K562 (cell line): Measurements from ENCODE around the gene PSMA7. TPM values are rescaled to one million over a fixed set of nuclear protein-coding genes. Genes with fewer than 3 reads are reported as not detected.

Experiments
- POLR2G ChIP-seq: fragments of 200-400 bp; formaldehyde crosslinking; IDR thresholded peaks from 2 replicates; pipeline ENCODE4 v1.6.1; 2017; ENCODE audit warnings: low read depth, mild to moderate bottlenecking, antibody characterized with exemption, low read length, moderate library complexity
- XRCC4 ChIP-seq: IDR thresholded peaks from one replicate; pipeline ENCODE4 v1.6.1; 2011; ENCODE audit not compliant: insufficient read depth, insufficient read length; ENCODE audit errors: extremely low read depth
- ZMIZ1 ChIP-seq, 2 experiments: fragments of 150-350 bp in 1 of 2; IDR thresholded peaks; 2 replicates each; pipeline ENCODE4 v1.6.1; 2012 to 2016; ENCODE audit warnings: low read depth in 2 of 2, low read length in 2 of 2, mild to moderate bottlenecking in 1 of 2, moderate library complexity in 1 of 2
- polyA plus RNA-seq, 8 experiments: library from polyadenylated mRNA; depleted of rRNA in 4 of 8; stranded (reverse) in 5 of 8; unstranded in 3 of 8; fragments of >200 nt; fragmentation: Nextera tagmentation in 2 of 8; fragmentation: Illumina TruSeq in 1 of 8; extraction: Ambion mirVana in 2 of 8; extraction: Trizol in 1 of 8; gene quantifications; 2 replicates each; pipeline versions ENCODE4 v1.2.1 to v1.2.3, GENCODE V29; 2011 to 2014; ENCODE audit warnings: inconsistent platforms in 1 of 8, missing spikeins in 1 of 8
- total RNA-seq, 7 experiments: library from RNA; depleted of rRNA in 6 of 7; stranded (reverse); fragments of >200 nt in 6 of 7; fragmentation: Illumina TruSeq in 2 of 7; extraction: Trizol in 2 of 7; gene quantifications; 2 replicates each; pipeline versions ENCODE4 v1.2.1 to v1.2.3, GENCODE V29; 2011 to 2021; ENCODE audit warnings: low replicate concordance in 1 of 7
- TF ChIP-seq, protein P1 (sequence below): fragments of 250-450 bp; sonication (Bioruptor Pico); IDR thresholded peaks from 2 replicates; pipeline ENCODE4 v1.5.0; 2020; ENCODE audit warnings: mild to moderate bottlenecking

Gene PSMA7
- total and polyA plus RNA-seq, 9 of the 15 experiments (the other 6 are each of a cell fraction or from before 2014, with no cell fraction given): 257 to 510 (median 393) TPM

DNA sequence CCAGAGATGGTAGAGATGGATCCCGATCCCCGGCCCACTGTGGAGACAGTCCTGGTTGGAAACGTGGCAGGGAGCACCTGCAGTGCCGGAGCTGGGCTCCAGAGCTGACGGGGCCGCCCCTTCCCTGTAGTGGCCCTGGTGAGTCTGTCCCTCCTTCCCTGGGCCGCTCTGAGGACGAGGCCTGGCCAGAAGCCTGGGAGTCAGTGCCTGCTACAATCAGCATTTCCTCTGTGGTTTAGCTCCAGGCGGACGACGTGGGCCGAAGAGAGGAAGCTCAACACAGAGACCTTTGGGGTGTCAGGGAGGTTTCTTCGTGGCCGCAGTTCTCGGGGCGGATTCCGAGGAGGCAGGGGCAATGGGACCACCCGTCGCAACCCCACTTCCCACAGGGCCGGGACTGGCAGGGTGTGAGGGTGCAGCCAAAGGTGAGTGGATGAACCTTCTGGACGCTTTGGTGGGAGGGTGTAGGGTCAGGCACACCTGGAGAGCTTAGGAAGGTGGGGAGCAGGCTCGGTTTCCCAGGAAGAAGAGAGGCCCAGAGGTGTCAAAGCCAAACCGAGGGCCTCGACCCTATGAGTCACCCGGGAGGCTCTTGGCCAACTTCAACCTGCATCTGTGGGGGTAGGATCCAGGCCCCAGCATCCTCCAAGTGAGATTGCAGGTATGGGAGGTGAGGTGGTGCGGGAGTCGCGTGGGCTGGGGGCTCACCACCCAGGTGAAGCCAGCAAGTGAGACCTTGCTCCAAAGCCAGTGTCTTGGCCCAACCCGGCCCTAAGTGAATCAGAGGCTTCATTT is 9.9 kb downstream of the PSMA7 start (continued):
- TF ChIP-seq ZMIZ1 (IDR thresholded peaks at IDR 0.05; ENCODE audit: low read depth in 2 of 2, low read length in 2 of 2) (no peak), POLR2G (peak; percentile 10; the same call in 1 of the 2 replicates), XRCC4 (no peak)
- TF ChIP-seq, protein P1, sequence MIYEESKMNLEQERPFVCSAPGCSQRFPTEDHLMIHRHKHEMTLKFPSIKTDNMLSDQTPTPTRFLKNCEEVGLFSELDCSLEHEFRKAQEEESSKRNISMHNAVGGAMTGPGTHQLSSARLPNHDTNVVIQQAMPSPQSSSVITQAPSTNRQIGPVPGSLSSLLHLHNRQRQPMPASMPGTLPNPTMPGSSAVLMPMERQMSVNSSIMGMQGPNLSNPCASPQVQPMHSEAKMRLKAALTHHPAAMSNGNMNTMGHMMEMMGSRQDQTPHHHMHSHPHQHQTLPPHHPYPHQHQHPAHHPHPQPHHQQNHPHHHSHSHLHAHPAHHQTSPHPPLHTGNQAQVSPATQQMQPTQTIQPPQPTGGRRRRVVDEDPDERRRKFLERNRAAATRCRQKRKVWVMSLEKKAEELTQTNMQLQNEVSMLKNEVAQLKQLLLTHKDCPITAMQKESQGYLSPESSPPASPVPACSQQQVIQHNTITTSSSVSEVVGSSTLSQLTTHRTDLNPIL: no peak
